ENCODE measurements around the gene ZNF407. TPM values are rescaled to one million over a fixed set of nuclear protein-coding genes. Genes with fewer than 3 reads are reported as not detected.

The ZNF407 gene
- total RNA-seq, 1 experiment from 2014 or later: 7.6 TPM

GRCh38 chr18:74803769-74804168 is 206.1 kb downstream of the ZNF407 start:
- Histone ChIP-seq H3K36me3 (ENCODE audit: control insufficient read depth in 1 of 2, insufficient read depth in 2 of 2, low read length in 2 of 2) (no peaks in the 10 kb centered on the region), H3K9me2 (ENCODE audit: insufficient read depth) (no peaks in the 10 kb centered on the region), H3K9me3 (ENCODE audit: control insufficient read depth in 1 of 2, insufficient read depth in 1 of 2, low read depth in 1 of 2, low read length in 2 of 2) (no peaks in the 10 kb centered on the region), H3K9ac (ENCODE audit: low read length) (no peak overlapping the region), H3K27ac (ENCODE audit: low read depth, low read length) (no peak overlapping the region), H2AFZ (ENCODE audit: low read depth, low read length, poor library complexity, severe bottlenecking) (no peak overlapping the region), H3K4me2 (ENCODE audit: low read length) (no peak overlapping the region), H3K4me3 (replicated peaks in 1 of 2; ENCODE audit: low read depth in 1 of 2, low read length in 2 of 2) (no peak overlapping the region), H3K79me2 (ENCODE audit: insufficient read depth, low read length) (no peaks in the 10 kb centered on the region), H3K4me1 (ENCODE audit: control insufficient read depth in 1 of 2, insufficient read depth in 2 of 2, low read length in 2 of 2) (peaks cover 22 to 30% of the 10 kb centered on the region in 2 experiments), H4K20me1 (ENCODE audit: insufficient read depth) (no peaks in the 10 kb centered on the region), H3K27me3 (ENCODE audit: insufficient read depth, low read length) (no peaks in the 10 kb centered on the region)
- ChIA-PET CTCF (no interaction called here), POLR2A (no interaction called here), RAD21 (ENCODE audit: low non-redundant PET in 1 of 2, low total read pairs in 2 of 2, uncharacterized antibody in 2 of 2, unreplicated experiment in 2 of 2) (no interaction called here)
- intact Hi-C loops (cut with micrococcal nuclease): no loop called here
- TF ChIP-seq SRF (IDR thresholded peaks at IDR 0.05; ENCODE audit: low read depth): no peak
- no peak for TF ChIP-seq JUND (IDR thresholded peaks at IDR 0.05)
- no peak for TF ChIP-seq CBX3 (IDR thresholded peaks at IDR 0.05; ENCODE audit: low read depth)
- TF ChIP-seq POLR2AphosphoS5 (IDR thresholded peaks at IDR 0.05; ENCODE audit: low read depth, low read length): no peak
- no peak for TF ChIP-seq MAX (IDR thresholded peaks at IDR 0.05)
- TF ChIP-seq SP1 (IDR thresholded peaks at IDR 0.05; ENCODE audit: low read depth): no peak
- TF ChIP-seq, protein P1, sequence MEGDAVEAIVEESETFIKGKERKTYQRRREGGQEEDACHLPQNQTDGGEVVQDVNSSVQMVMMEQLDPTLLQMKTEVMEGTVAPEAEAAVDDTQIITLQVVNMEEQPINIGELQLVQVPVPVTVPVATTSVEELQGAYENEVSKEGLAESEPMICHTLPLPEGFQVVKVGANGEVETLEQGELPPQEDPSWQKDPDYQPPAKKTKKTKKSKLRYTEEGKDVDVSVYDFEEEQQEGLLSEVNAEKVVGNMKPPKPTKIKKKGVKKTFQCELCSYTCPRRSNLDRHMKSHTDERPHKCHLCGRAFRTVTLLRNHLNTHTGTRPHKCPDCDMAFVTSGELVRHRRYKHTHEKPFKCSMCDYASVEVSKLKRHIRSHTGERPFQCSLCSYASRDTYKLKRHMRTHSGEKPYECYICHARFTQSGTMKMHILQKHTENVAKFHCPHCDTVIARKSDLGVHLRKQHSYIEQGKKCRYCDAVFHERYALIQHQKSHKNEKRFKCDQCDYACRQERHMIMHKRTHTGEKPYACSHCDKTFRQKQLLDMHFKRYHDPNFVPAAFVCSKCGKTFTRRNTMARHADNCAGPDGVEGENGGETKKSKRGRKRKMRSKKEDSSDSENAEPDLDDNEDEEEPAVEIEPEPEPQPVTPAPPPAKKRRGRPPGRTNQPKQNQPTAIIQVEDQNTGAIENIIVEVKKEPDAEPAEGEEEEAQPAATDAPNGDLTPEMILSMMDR (IDR thresholded peaks at IDR 0.05 in 2 of 3, conservative IDR thresholded peaks at IDR 0.05 in 1 of 3; ENCODE audit: borderline replicate concordance in 1 of 3, insufficient read depth in 1 of 3, low read depth in 2 of 3, low read length in 2 of 3): no peak
- no peak for TF ChIP-seq ZNF274 (IDR thresholded peaks at IDR 0.05; ENCODE audit: low read depth, low read length)
- ATAC-seq (no peak), DNase-seq (ENCODE audit: low read depth, low spot score) (no peak)
- BruUV-seq (replicated peaks): no TSS peak

- Histone ChIP-seq H3K9ac (ENCODE audit: low read length) (no peak overlapping the region), H3K27ac (ENCODE audit: low read depth, low read length) (no peak overlapping the region), H2AFZ (ENCODE audit: low read depth, low read length, poor library complexity, severe bottlenecking) (no peak overlapping the region), H3K4me3 (replicated peaks in 1 of 2; ENCODE audit: low read depth in 1 of 2, low read length in 2 of 2) (no peak overlapping the region), H4K20me1 (ENCODE audit: insufficient read depth) (no peaks in the 10 kb centered on the region), H3K79me2 (ENCODE audit: insufficient read depth, low read length) (no peaks in the 10 kb centered on the region), H3K9me2 (ENCODE audit: insufficient read depth) (no peaks in the 10 kb centered on the region), H3K27me3 (ENCODE audit: insufficient read depth, low read length) (no peaks in the 10 kb centered on the region), H3K4me1 (ENCODE audit: control insufficient read depth in 1 of 2, insufficient read depth in 2 of 2, low read length in 2 of 2) (peaks cover 22 to 30% of the 10 kb centered on the region in 2 experiments), H3K4me2 (ENCODE audit: low read length) (no peak overlapping the region), H3K36me3 (ENCODE audit: control insufficient read depth in 1 of 2, insufficient read depth in 2 of 2, low read length in 2 of 2) (no peaks in the 10 kb centered on the region), H3K9me3 (ENCODE audit: control insufficient read depth in 1 of 2, insufficient read depth in 1 of 2, low read depth in 1 of 2, low read length in 2 of 2) (no peaks in the 10 kb centered on the region)
- intact Hi-C loops (cut with micrococcal nuclease): no loop called here
- CTCF ChIA-PET: no interaction called here
- BruUV-seq (replicated peaks): no TSS peak
- POLR2A ChIA-PET: no interaction called here
- RAD21 ChIA-PET (ENCODE audit: low non-redundant PET in 1 of 2, low total read pairs in 2 of 2, uncharacterized antibody in 2 of 2, unreplicated experiment in 2 of 2): no interaction called here
- DNase-seq (ENCODE audit: low read depth, low spot score) (no peak), ATAC-seq (no peak)
- TF ChIP-seq SP1 (IDR thresholded peaks at IDR 0.05; ENCODE audit: low read depth): no peak
- TF ChIP-seq ZFX (IDR thresholded peaks at IDR 0.05): no peak
- TF ChIP-seq CBX3 (IDR thresholded peaks at IDR 0.05; ENCODE audit: low read depth): no peak
- no peak for TF ChIP-seq POLR2AphosphoS5 (IDR thresholded peaks at IDR 0.05; ENCODE audit: low read depth, low read length)
- TF ChIP-seq POLR2A (IDR thresholded peaks at IDR 0.05; ENCODE audit: borderline replicate concordance, extremely low read depth, insufficient read depth, insufficient read length): no peak
- TF ChIP-seq SRF (IDR thresholded peaks at IDR 0.05; ENCODE audit: low read depth): no peak
- TF ChIP-seq ZNF274 (IDR thresholded peaks at IDR 0.05; ENCODE audit: low read depth, low read length): no peak
- TF ChIP-seq YY1 (IDR thresholded peaks at IDR 0.05; ENCODE audit: extremely low read depth, insufficient replicate concordance, low read depth, low read length): no peak
- TF ChIP-seq MAX (IDR thresholded peaks at IDR 0.05): no peak
- TF ChIP-seq EZH2 (IDR thresholded peaks at IDR 0.05): no peak
- TF ChIP-seq RAD21 (IDR thresholded peaks at IDR 0.05; ENCODE audit: low read depth): no peak
- TF ChIP-seq ELF1 (IDR thresholded peaks at IDR 0.05; ENCODE audit: borderline replicate concordance, low read depth): no peak
- TF ChIP-seq SIN3A (IDR thresholded peaks at IDR 0.05; ENCODE audit: low read depth): no peak
These were observed 207.0 kb downstream of the ZNF407 start for GRCh38 chr18:74804677-74805076.
